Transverse colon (tissue), 4 donors: Measurements from ENCODE around the gene ARHGEF35.
"Not testable (repeated sequence)": the region's sequence is repeated elsewhere in the genome, so short reads cannot be mapped to it uniquely, and the experiment has no call there.

Experiments used
- CTCF ChIP-seq, 5 experiments: fragments of 200-600 bp in 3 of 5; fragments of 450-650 bp in 2 of 5; sonication (generic) in 3 of 5; IDR thresholded peaks; 1 replicate in 2 of 5; 2 replicates in 3 of 5; pipeline ENCODE4 v1.5.1; 2016 to 2017; ENCODE audit warnings: antibody characterized with exemption in 5 of 5, inconsistent platforms in 3 of 5, mild to moderate bottlenecking in 2 of 5, moderate library complexity in 1 of 5
- EP300 ChIP-seq: sonication (generic); formaldehyde crosslinking; IDR thresholded peaks from one replicate; pipeline ENCODE4 v1.6.1; 2017; ENCODE audit warnings: antibody characterized with exemption, low read depth
- POLR2A ChIP-seq: fragments of 450-650 bp; IDR thresholded peaks from one replicate; pipeline ENCODE4 v1.6.1; 2016; ENCODE audit warnings: antibody characterized with exemption, mild to moderate bottlenecking, moderate library complexity
- POLR2AphosphoS5 ChIP-seq, 3 donors: sonication (generic); formaldehyde crosslinking; IDR thresholded peaks; one replicate each; pipeline ENCODE4 v1.6.1; 2016; ENCODE audit warnings: antibody characterized with exemption in 3 of 3

- TF ChIP-seq CTCF (IDR thresholded peaks at IDR 0.05); POLR2A; EP300; POLR2AphosphoS5 (IDR thresholded peaks at IDR 0.05): not testable (repeated sequence)
These were observed 37.4 kb upstream of the ARHGEF35 start for GRCh38 chr7:144233039-144233438.
